Glutamatergic neuron (in vitro differentiated cells): ENCODE data around the gene SLC6A6. TPM values are rescaled to one million over a fixed set of nuclear protein-coding genes. Genes with fewer than 3 reads are reported as not detected.

Experiments used
- DNase-seq: peaks from one replicate; pipeline ENCODE4 v3.0.0; 2022
- H3K27ac Mint-ChIP-seq: one replicate; pipeline ENCODE4 v1.8.0; 2020; ENCODE audit warnings: mild to moderate bottlenecking, mixed read lengths, inconsistent platforms; ENCODE audit not compliant: unreplicated experiment
- H3K27me3 Mint-ChIP-seq: one replicate; pipeline ENCODE4 v1.8.0; 2020; ENCODE audit warnings: mild to moderate bottlenecking, moderate library complexity, mixed read lengths, inconsistent platforms; ENCODE audit not compliant: unreplicated experiment
- H3K36me3 Mint-ChIP-seq: one replicate; pipeline ENCODE4 v1.8.0; 2020; ENCODE audit warnings: mild to moderate bottlenecking, mixed read lengths, inconsistent platforms; ENCODE audit not compliant: unreplicated experiment
- H3K4me1 Mint-ChIP-seq: one replicate; pipeline ENCODE4 v1.8.0; 2020; ENCODE audit warnings: mild to moderate bottlenecking, low read depth, mixed read lengths, inconsistent platforms; ENCODE audit not compliant: unreplicated experiment
- H3K4me3 Mint-ChIP-seq: one replicate; pipeline ENCODE4 v1.8.0; 2020; ENCODE audit warnings: mild to moderate bottlenecking, mixed read lengths, inconsistent platforms; ENCODE audit not compliant: unreplicated experiment
- H3K9me3 Mint-ChIP-seq: one replicate; pipeline ENCODE4 v1.8.0; 2020; ENCODE audit warnings: mild to moderate bottlenecking, moderate library complexity, mixed read lengths, inconsistent platforms; ENCODE audit not compliant: unreplicated experiment
- total RNA-seq: library from RNA; stranded (reverse); fragmentation: NEBNext Ultra II Directional; extraction: Animal tissue kit (Norgen Biotek cat#: 25700); gene quantifications from one replicate; pipeline ENCODE4 v1.2.1, GENCODE V29; 2021; ENCODE audit not compliant: unreplicated experiment
- TF ChIP-seq, protein P1 (sequence below): fragments of 200-600 bp; sonication (generic); IDR thresholded peaks from one replicate; pipeline ENCODE4 v1.5.0; 2021; ENCODE audit not compliant: partially characterized antibody, unreplicated experiment

SLC6A6 gene
- total RNA-seq, 1 donor from 2014 or later: 21.9 TPM

DNA sequence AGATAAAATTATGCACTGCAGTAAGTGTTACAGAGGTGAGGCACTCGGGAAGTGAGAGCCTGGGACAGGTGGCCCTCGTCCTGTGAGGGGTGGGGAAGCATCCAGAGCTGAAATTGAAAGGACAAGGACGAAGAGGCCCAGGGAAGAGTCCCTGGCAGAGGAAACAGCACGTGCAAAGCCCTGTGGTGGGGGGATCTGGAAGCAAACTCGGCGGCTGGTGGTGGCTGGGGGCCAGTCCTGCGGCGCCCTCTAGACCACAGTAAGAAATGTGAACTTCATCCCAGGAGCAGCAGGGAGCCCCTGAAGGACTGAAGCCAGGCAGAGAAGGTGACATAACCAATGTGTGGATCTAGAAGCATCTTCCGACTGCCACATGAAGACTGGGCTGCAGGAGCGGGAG is 94.9 kb downstream of the SLC6A6 start:
- Mint-ChIP-seq H3K9me3 (no peaks in the 10 kb centered on the region), H3K27ac (no peak overlapping the region)
- DNase-seq: peak; percentile 18

DNA sequence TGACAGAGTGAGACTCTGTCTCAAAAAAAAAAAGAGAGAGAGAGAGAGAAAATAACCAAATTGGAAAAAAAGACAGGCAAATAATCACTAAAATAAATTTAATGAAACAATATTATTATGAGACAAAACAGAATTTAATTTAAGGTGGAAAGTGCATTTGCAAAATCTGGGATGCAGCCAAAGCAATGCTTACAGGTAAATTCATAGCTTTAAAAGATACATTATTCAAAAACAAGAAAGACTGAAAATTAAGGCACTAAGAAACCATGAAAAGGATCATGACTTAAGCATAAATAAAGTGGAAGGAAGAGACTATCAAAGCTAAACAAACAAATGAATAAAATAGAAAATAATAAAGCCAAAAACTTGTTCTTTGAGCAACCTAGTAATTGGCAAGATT is 100.1 kb downstream of the SLC6A6 start:
- no peak for DNase-seq
- Mint-ChIP-seq H3K27me3 (peaks cover 5% of the 10 kb centered on the region), H3K4me3 (no peak overlapping the region), H3K4me1 (no peaks in the 10 kb centered on the region), H3K27ac (no peak overlapping the region), H3K36me3 (peaks cover 11% of the 10 kb centered on the region), H3K9me3 (peaks cover 7% of the 10 kb centered on the region)
- TF ChIP-seq, protein P1, sequence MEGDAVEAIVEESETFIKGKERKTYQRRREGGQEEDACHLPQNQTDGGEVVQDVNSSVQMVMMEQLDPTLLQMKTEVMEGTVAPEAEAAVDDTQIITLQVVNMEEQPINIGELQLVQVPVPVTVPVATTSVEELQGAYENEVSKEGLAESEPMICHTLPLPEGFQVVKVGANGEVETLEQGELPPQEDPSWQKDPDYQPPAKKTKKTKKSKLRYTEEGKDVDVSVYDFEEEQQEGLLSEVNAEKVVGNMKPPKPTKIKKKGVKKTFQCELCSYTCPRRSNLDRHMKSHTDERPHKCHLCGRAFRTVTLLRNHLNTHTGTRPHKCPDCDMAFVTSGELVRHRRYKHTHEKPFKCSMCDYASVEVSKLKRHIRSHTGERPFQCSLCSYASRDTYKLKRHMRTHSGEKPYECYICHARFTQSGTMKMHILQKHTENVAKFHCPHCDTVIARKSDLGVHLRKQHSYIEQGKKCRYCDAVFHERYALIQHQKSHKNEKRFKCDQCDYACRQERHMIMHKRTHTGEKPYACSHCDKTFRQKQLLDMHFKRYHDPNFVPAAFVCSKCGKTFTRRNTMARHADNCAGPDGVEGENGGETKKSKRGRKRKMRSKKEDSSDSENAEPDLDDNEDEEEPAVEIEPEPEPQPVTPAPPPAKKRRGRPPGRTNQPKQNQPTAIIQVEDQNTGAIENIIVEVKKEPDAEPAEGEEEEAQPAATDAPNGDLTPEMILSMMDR: no peak

More for the DNA sequence above, 94.9 kb downstream of the SLC6A6 start:
- H3K36me3 Mint-ChIP-seq: peaks cover 6% of the 10 kb centered on the region
- TF ChIP-seq, protein P1: no peak
- H3K27me3 Mint-ChIP-seq: peaks cover 3% of the 10 kb centered on the region
- no peaks in the 10 kb centered on the region for H3K4me1 Mint-ChIP-seq
- H3K4me3 Mint-ChIP-seq: no peak overlapping the region

DNA sequence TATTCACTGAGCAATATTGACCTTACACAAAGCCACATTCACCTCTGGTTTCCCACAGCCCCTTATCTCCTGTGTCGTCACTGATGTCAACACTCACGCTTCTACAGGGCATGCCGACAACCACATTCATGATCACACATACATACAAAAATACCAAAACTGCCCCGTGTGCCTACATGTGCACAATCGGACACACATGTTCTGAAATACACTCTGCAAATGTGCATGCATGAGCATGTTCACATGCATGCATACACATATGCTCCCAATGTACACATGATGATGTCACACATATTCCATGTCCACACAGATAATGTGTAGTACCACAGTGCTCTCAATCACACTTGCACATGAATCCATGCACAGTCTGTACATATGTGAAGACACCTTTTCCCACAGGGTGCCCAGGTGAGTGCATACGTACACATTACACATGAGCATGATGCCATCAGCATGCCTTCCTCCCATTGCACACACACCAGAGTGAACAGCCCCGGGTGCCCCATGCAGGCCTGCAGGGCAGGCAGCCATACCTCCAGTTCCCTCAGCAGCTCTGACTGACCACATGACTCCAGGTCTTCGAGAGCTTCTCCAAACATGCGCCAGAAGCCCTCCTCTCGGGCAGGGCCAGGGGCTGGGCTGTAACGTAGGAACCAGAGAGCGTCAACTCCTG is 100.8 kb downstream of the SLC6A6 start:
- Mint-ChIP-seq H3K4me3 (no peak overlapping the region), H3K4me1 (no peaks in the 10 kb centered on the region), H3K27ac (no peak overlapping the region), H3K36me3 (peaks cover 11% of the 10 kb centered on the region), H3K27me3 (peaks cover 5% of the 10 kb centered on the region), H3K9me3 (peaks cover 7% of the 10 kb centered on the region)
- TF ChIP-seq, protein P1: no peak
- DNase-seq: peak; percentile 4

DNA sequence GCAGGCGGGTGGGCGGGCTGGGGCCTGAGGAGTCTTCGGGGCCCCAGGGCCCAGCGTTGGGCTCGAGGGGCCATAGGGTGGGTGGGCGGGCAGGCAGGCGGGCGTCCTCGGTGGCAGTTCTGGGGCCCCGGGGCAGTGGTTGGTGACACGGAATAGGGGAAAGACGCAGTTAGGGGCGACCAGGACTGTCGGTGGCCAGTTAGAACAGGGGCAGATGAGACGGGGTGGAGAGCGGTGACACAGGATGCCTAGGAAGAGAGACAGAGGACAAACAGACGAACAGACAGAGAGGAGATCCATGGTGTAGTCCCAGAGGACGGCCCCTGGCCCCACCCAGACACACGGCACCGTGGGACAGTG is 101.3 kb downstream of the SLC6A6 start:
- Mint-ChIP-seq H3K9me3 (peaks cover 7% of the 10 kb centered on the region), H3K36me3 (peaks cover 11% of the 10 kb centered on the region), H3K4me1 (no peaks in the 10 kb centered on the region), H3K27ac (no peak overlapping the region), H3K27me3 (peaks cover 5% of the 10 kb centered on the region), H3K4me3 (no peak overlapping the region)
- TF ChIP-seq, protein P1: no peak
- peak; percentile 6 for DNase-seq

DNA sequence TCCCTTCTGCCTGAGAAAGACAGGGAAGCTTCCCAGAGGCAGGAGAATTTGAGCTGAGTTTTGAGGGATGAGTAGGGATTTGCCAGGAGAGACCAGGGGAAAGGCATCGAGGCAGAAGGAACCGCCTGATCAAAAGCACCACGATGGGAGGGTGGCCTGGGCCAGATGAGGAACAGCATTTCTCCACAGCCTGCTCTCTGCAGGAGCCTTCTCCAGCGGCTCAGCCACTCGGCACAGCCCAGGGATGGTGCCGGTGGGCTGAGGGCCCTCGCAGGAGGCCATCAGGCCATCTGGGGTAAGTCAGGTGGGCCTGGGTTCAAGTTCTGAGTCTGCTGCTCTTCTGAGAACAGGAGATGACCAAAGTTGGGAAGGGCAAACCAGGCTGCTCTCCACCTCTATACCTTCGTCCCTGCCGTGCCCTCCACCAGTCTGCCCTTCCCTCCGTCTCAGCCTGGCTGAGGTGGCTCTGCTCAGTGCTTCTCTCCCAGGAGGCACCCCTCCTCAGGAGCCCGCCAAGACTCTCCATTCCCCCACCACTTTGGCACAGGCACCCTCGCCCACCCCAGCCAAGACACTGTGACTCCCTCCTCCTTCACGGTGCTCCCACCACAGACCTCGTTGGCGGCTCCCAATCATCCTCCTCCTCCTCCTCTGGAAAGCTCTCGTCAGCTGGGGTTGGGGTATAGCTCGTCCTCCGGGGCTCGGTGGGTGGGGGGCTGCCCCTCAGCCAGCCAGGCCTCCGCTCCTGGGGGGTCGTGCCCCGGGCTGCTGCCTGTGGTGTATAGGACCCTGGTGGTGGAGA is 102.8 kb downstream of the SLC6A6 start:
- Mint-ChIP-seq H3K9me3 (peaks cover 7% of the 10 kb centered on the region), H3K4me3 (no peak overlapping the region), H3K27me3 (peaks cover 5% of the 10 kb centered on the region), H3K36me3 (peaks cover 6% of the 10 kb centered on the region), H3K4me1 (no peaks in the 10 kb centered on the region), H3K27ac (no peak overlapping the region)
- TF ChIP-seq, protein P1: no peak
- DNase-seq: no peak
